Measurements from ENCODE around the gene GJD3.
"Not testable (repeated sequence)": the region's sequence is repeated elsewhere in the genome, so short reads cannot be mapped to it uniquely, and the experiment has no call there.

GJD3 gene

DNA sequence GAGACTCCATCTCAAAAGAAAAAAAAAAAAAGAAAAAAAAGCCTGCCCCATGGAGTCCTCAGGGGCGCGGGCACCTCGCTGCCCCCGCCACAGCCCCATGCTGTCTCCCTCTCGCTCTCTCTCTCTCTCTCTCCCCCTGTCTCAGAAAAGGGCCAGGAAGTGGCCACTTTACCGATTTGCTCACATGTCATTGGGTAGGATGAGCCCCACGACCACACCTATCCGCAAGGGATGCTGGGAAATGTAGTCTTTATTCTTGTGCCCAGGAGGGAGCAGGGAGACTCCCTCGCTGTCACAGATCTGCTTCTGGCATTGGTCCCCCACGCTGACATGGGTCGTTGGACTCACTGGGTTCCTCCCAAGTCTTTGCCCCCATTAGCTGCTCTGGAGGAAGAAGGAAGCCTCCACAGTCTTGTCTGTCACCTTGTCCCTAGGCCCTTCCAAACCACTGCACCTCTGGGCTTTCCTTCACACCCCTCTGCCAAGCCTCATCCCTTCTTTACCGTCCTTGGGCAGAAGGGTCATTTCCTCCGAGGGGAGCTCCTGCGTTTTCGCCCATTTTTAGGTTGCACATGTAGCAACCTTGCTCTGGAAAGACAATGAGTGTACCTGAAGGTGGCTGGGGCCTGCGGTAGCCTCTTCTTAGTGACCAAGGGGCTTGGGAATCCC is 6.9 kb upstream of the GJD3 start:
- no peak for DNase-seq (ENCODE audit: extremely low read depth in 1 of 2, low read depth in 1 of 2)

GRCh38 chr17:40369923-40370322 is 5.4 kb upstream of the GJD3 start:
- no peak for DNase-seq (ENCODE audit: extremely low read depth in 1 of 2, low read depth in 1 of 2)

DNA sequence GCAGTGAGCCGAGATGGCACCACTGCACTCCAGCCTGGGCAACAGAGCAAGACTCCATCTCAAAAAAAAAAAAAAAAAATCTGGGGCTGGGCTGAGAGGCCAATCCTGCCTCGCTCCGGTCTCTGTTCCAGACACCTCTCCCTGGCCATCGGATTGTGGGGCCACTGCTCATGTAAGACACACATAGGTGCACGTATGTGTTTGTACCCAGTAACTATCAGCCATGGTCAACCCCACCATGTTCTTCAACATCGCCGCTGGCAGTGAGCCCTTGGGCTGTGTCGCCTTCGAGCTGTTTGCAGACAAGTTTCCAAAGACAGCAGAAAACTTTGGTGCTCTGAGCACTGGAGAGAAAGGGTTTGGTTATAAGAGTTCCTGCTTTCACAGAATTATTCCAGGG is 3.2 kb upstream of the GJD3 start:
- not testable (repeated sequence) for DNase-seq (ENCODE audit: extremely low read depth in 1 of 2, low read depth in 1 of 2)

- DNase-seq (ENCODE audit: extremely low read depth in 1 of 2, low read depth in 1 of 2): no peak
Measured at GRCh38 chr17:40366861-40367518, 2.5 kb upstream of the GJD3 start.

GRCh38 chr17:40366076-40366860 is 1.7 kb upstream of the GJD3 start:
- DNase-seq (ENCODE audit: extremely low read depth in 1 of 2, low read depth in 1 of 2): no peak

DNA sequence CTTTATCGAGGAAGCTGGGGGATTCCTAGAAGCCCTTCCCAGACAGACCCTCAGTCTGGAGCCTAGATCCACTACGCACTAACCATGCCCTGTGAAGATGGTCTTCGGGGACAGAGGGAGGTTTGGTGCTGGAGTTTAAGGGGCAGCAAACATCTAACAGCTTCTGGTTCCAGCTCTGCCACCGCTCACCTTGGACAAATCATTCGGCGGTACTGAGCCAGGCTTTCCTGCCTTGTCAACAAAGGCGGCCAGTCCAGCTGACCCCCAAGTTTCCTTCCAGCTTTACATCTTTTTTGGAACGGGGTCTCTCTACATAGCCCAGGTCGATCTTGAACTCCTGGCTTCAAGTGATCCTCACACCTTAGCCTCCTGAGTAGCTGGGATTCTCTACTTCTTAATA is 369 bp upstream of the GJD3 start:
- no peak for DNase-seq (ENCODE audit: extremely low read depth in 1 of 2, low read depth in 1 of 2)

- no peak for DNase-seq (ENCODE audit: extremely low read depth in 1 of 2, low read depth in 1 of 2)
Measured at GRCh38 chr17:40363111-40363827, 1.3 kb downstream of the GJD3 start.

DNA sequence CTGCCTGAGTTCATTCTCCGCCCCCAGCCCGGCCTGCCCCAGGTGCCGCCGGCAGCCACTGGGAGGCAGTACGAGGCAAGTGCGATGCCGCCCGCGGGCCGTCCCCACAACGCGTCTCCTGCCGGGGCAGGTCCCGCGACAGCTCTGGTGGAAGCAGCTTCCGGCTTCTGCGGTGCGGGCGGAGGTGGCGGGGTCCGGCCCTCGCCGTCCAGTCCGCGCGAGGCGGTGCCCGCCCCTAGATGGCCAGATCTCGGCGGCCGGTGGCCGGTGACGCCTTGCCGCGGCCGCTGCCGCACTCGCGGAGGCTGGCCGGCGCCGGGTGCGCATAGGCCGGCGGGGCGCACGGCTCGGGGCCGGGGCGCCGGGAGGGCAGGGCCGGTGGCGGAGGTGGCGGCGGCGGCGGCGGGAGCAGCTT is 1.8 kb downstream of the GJD3 start:
- peak in 1 of 2 donors; percentile 57 for DNase-seq (ENCODE audit: extremely low read depth in 1 of 2, low read depth in 1 of 2)

DNA sequence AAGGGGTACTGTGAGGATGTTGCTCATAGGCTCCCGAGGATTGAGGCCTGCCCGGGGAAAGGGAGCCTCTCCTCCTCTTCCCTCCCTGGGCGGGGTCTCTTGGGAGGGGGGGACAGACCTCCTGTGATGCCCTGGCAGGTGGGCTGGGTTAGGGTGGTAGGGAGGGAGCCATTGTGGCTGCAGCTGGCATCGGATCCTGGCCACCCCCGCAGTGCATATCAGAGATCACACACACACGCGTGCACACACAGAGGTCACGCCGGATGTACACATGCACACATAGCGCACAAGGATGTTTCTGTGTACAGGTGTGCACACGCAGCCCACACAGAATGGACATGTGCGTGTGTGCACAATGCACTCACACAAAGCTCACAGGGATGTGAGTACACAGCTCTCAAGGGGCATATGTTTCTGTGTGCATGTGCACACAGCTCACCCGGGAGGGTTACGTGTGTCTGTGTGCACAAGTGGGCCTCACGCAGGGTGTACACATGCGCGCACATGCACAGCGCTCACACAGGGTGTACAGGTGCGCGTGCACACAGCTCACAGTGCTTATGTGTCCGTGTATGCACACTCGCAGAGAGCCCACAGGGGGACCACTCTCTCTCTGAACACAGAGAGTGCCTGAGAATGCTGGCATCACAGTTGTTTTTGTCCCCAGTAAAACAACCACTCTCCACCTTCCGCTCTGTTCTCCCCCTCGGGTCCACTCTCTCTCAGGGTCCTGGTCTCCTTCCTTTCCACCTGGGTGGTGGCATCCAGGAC is 2.4 kb downstream of the GJD3 start:
- DNase-seq (ENCODE audit: extremely low read depth in 1 of 2, low read depth in 1 of 2): no peak

DNA sequence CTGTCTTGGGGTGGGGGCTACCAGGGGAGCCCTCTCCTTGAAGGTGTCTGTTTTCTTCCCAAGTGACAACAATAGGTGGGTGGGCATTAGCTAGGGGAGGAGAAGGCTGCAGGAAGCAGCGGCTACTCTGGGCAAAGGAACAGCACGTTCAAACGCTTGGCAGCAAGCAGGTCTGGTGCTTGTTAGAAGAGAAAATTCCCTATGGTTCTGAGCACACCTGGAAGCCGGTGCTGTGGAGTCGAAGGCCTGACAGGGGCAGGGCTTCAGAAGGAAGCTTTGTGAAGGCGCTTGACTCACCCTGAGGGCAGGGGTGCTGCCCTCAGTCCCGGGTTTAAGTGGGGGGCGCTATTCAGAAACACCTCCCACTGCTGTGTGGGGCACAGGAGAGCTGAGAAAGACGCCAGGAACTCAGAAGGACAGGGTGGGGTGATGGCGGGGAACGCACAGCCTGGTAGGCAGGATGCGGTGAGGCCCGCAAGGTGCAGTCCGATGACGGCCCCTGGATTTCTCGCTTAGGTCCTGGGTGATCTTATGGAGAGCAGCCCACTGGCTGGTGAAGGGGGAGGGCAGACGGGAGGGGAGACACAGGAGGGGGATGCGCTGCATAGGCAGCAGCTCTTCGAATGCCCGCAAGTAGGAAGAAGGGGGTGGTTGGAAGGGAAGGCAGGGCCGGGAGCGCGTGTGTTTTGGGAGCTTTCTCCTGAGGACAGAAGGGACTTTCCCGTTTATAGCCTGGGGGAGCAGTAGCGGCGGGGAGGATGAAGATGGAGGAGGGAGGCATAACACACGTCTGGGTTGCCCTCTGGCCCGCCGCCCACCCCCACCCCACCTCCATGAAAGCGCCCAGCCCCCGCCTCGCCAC is 3.2 kb downstream of the GJD3 start:
- DNase-seq (ENCODE audit: extremely low read depth in 1 of 2, low read depth in 1 of 2): no peak

GRCh38 chr17:40360091-40360490 is 4.4 kb downstream of the GJD3 start:
- no peak for DNase-seq (ENCODE audit: extremely low read depth in 1 of 2, low read depth in 1 of 2)

DNA sequence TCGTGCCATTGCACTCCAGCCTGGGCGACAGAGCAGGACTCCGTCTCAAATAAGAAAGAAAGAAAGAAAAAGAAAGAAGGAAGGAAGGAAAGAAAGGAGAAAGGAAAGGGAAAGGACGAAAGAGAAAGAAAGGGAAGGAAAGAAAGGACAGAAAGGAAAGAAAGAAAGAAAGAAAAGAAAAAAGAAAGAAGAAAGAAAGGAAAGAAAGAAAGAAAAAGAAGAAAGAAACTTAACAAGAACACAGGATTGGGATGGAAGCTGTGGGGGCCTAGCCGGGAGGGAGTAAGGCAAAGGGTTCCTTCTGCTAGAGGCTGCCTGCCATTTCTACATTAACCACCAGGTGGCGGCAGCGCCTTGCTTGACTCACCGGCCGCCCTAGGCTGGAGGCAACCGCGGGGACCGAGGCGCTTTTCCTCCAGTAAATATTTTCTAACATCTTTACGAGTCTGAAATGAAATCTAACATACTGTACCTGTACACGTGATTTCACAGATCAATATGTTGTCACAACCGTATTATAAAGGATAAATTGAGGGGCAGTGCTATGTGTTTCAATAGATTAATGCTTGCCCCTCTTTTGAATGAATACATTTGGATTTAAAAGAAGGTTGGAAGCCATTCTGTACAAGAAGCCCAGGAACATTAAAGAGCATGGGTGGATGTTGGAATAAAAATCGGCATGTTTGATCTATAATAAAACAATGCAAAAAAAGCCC is 6.1 kb downstream of the GJD3 start:
- DNase-seq (ENCODE audit: extremely low read depth in 1 of 2, low read depth in 1 of 2): peak; percentile 75 to 86

DNA sequence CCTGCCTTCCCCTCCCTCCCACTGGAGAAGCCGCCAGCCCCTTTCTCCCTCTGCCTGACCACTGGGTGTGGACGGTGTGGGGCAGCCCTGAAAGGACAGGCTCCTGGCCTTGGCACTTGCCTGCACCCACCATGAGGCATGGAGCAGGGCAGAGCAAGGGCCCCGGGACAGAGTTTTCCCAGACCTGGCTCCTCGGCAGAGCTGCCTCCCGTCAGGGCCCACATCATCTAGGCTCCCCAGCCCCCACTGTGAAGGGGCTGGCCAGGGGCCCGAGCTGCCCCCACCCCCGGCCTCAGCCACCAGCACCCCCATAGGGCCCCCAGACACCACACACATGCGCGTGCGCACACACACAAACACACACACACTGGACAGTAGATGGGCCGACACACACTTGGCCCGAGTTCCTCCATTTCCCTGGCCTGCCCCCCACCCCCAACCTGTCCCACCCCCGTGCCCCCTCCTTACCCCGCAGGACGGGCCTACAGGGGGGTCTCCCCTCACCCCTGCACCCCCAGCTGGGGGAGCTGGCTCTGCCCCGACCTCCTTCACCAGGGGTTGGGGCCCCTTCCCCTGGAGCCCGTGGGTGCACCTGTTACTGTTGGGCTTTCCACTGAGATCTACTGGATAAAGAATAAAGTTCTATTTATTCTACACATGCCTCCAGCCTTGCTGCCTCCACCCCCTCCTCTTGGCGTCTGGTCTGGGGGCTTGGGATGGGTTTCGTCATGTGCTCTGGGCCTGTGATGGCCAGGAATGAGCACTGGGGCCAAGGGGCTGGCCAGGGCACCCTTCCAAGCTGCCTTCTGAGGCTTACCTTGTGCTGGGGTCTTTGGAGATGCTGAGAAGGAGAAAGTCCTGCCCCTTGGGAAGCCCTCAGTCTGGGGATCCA is 7.3 kb downstream of the GJD3 start:
- no peak for DNase-seq (ENCODE audit: extremely low read depth in 1 of 2, low read depth in 1 of 2)

DNA sequence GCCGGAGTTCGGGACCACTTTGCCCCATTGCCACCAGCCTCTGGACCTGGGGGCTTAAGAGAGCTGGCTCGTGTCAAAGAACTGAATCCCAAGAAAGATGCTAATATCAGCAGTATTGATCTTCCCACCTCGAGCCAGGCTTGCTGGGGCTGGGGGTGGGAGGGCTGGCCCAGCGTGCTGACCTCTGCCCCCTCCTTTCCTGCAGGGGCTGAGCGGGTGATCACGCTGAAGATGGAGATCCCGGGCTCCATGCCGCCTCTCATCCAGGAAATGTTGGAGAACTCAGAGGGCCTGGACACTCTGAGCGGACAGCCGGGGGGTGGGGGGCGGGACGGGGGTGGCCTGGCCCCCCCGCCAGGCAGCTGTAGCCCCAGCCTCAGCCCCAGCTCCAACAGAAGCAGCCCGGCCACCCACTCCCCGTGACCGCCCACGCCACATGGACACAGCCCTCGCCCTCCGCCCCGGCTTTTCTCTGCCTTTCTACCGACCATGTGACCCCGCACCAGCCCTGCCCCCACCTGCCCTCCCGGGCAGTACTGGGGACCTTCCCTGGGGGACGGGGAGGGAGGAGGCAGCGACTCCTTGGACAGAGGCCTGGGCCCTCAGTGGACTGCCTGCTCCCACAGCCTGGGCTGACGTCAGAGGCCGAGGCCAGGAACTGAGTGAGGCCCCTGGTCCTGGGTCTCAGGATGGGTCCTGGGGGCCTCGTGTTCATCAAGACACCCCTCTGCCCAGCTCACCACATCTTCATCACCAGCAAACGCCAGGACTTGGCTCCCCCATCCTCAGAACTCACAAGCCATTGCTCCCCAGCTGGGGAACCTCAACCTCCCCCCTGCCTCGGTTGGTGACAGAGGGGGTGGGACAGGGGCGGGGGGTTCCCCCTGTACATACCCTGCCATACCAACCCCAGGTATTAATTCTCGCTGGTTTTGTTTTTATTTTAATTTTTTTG is 8.5 kb downstream of the GJD3 start:
- no peak for DNase-seq (ENCODE audit: extremely low read depth in 1 of 2, low read depth in 1 of 2)

DNA sequence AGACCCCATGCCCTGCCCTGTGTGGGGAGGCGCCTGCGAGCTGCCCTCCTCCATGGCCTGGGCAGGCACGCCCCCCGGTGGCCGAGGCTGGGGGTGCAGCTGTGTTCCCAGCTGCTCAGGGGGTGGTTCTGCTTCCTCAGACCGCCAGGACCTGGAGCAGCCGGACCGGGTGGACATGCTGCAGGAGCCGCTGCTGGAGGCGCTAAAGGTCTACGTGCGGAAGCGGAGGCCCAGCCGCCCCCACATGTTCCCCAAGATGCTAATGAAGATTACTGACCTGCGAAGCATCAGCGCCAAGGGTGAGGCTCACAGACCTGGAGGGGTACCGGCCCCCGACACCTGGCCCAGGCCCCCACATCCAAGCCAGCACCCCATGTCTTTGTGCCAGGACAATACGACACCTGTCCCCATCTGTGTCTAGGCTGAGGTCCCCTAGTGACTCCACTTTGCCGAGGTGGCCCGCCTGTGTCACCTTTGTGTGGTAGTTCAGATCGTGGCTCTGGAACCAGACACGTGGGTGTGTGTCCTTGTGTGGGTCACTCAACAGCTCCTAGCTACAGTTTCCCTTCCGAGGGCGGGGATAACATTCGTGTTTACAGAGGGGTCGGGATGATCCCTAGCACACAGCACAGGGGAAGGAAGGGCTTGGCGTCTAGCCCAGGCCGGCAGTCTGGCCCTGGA is 9.3 kb downstream of the GJD3 start:
- peak; percentile 45 to 71 for DNase-seq (ENCODE audit: extremely low read depth in 1 of 2, low read depth in 1 of 2)

All from activated CD8-positive, alpha-beta memory T cell treated with anti-CD3 and anti-CD28 coated beads for 1 hour (primary cell).